C4-2B (cell line): ENCODE measurements around the gene DNM3.

ENCODE experiments used
- CTCF ChIP-seq: fragments of 450-650 bp; conservative IDR thresholded peaks from 2 replicates; pipeline ENCODE4 v1.5.1; 2017; ENCODE audit warnings: mild to moderate bottlenecking
- ZFX ChIP-seq: fragments of 450-650 bp; IDR thresholded peaks from 2 replicates; pipeline ENCODE4 v1.6.1; 2017

GRCh38 chr1:172397221-172397620 is 555.9 kb downstream of the DNM3 start:
- TF ChIP-seq CTCF (no peak), ZFX (no peak)
